Suprapubic skin (tissue), 3 donors: ENCODE measurements around the gene PSMB3.

ENCODE experiments used
- CTCF ChIP-seq, 2 donors: fragments of 200-600 bp in 1 of 2; fragments of 450-650 bp in 1 of 2; sonication (generic) in 1 of 2; IDR thresholded peaks; one replicate each; pipeline ENCODE4 v1.5.1; 2016 to 2019; ENCODE audit warnings: antibody characterized with exemption in 2 of 2, mild to moderate bottlenecking in 1 of 2, moderate library complexity in 1 of 2
- POLR2A ChIP-seq, 2 donors: fragments of 450-650 bp; IDR thresholded peaks; one replicate each; pipeline ENCODE4 v1.6.1; 2017; ENCODE audit warnings: antibody characterized with exemption in 2 of 2, mild to moderate bottlenecking in 2 of 2, moderate library complexity in 2 of 2

GRCh38 chr17:38741921-38742410, 10.6 kb upstream of the PSMB3 start:
- no peak for TF ChIP-seq POLR2A (IDR thresholded peaks at IDR 0.05)
- TF ChIP-seq CTCF (IDR thresholded peaks at IDR 0.05): no peak
